ENCODE data around the gene JARID2. TPM values are rescaled to one million over a fixed set of nuclear protein-coding genes. Genes with fewer than 3 reads are reported as not detected.

JARID2 gene
- total and polyA plus RNA-seq, 2 of the 13 experiments (the other 11 are each of a cell fraction or from before 2014, with no cell fraction given): 7.5 to 10.3 TPM

- TF ChIP-seq FOXJ3 (CRISPR knock-in tag; IDR thresholded peaks at IDR 0.05; ENCODE audit: borderline replicate concordance): peak; percentile 18; the same call in 1 of the 2 replicates
- TF ChIP-seq, protein P1, sequence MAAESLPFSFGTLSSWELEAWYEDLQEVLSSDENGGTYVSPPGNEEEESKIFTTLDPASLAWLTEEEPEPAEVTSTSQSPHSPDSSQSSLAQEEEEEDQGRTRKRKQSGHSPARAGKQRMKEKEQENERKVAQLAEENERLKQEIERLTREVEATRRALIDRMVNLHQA (CRISPR knock-in tag; IDR thresholded peaks at IDR 0.05): no peak
- no peak for TF ChIP-seq ZNF382 (CRISPR knock-in tag; IDR thresholded peaks at IDR 0.05; ENCODE audit: borderline replicate concordance)
- no peak for TF ChIP-seq ZNF740 (CRISPR knock-in tag; IDR thresholded peaks at IDR 0.05)
- TF ChIP-seq THRA (CRISPR knock-in tag; IDR thresholded peaks at IDR 0.05; ENCODE audit: borderline replicate concordance): peak; percentile 97
- TF ChIP-seq, protein P2, sequence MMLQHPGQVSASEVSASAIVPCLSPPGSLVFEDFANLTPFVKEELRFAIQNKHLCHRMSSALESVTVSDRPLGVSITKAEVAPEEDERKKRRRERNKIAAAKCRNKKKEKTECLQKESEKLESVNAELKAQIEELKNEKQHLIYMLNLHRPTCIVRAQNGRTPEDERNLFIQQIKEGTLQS (CRISPR knock-in tag; IDR thresholded peaks at IDR 0.05): no peak
- peak; percentile 36; the same call in 1 of the 2 replicates for TF ChIP-seq RFXAP (CRISPR knock-in tag; IDR thresholded peaks at IDR 0.05; ENCODE audit: borderline replicate concordance)
- TF ChIP-seq SIX4 (CRISPR knock-in tag; IDR thresholded peaks at IDR 0.05): 0 out of 2 replicates have a peak, but pooled peaks have one; percentile 18
- TF ChIP-seq ZIK1 (CRISPR knock-in tag; IDR thresholded peaks at IDR 0.05; ENCODE audit: borderline replicate concordance, low read depth): no peak
- peak; percentile 74; the same call in 1 of the 2 replicates for TF ChIP-seq RXRB (CRISPR knock-in tag; IDR thresholded peaks at IDR 0.05; ENCODE audit: borderline replicate concordance)
- 0 out of 2 replicates have a peak, but pooled peaks have one; percentile 58 for TF ChIP-seq ZNF850 (CRISPR knock-in tag; conservative IDR thresholded peaks at IDR 0.05)
- no peak for TF ChIP-seq ZEB1 (IDR thresholded peaks at IDR 0.05; ENCODE audit: insufficient replicate concordance, low read depth)
- TF ChIP-seq MTA1 (CRISPR knock-in tag; IDR thresholded peaks at IDR 0.05; ENCODE audit: borderline replicate concordance): no peak
- TF ChIP-seq KMT2A (CRISPR knock-in tag; IDR thresholded peaks at IDR 0.05): no peak
- TF ChIP-seq CCAR2 (optimal IDR thresholded peaks at IDR 0.05; ENCODE audit: low read depth, low read length): no peak
- TF ChIP-seq, protein P3, sequence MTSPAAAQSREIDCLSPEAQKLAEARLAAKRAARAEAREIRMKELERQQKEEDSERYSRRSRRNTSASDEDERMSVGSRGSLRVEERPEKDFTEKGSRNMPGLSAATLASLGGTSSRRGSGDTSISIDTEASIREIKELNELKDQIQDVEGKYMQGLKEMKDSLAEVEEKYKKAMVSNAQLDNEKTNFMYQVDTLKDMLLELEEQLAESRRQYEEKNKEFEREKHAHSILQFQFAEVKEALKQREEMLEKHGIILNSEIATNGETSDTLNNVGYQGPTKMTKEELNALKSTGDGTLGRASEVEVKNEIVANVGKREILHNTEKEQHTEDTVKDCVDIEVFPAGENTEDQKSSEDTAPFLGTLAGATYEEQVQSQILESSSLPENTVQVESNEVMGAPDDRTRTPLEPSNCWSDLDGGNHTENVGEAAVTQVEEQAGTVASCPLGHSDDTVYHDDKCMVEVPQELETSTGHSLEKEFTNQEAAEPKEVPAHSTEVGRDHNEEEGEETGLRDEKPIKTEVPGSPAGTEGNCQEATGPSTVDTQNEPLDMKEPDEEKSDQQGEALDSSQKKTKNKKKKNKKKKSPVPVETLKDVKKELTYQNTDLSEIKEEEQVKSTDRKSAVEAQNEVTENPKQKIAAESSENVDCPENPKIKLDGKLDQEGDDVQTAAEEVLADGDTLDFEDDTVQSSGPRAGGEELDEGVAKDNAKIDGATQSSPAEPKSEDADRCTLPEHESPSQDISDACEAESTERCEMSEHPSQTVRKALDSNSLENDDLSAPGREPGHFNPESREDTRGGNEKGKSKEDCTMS (CRISPR knock-in tag; conservative IDR thresholded peaks at IDR 0.05): no peak
- peak; percentile 76 for TF ChIP-seq PHF21A (CRISPR knock-in tag; IDR thresholded peaks at IDR 0.05)
- TF ChIP-seq BRD4 (CRISPR knock-in tag; IDR thresholded peaks at IDR 0.05): no peak
- TF ChIP-seq KLF12 (CRISPR knock-in tag; IDR thresholded peaks at IDR 0.05; ENCODE audit: borderline replicate concordance): no peak
- no peak for TF ChIP-seq ZNF367 (CRISPR knock-in tag; IDR thresholded peaks at IDR 0.05; ENCODE audit: borderline replicate concordance)
- no peak for TF ChIP-seq THAP9 (CRISPR knock-in tag; IDR thresholded peaks at IDR 0.05; ENCODE audit: borderline replicate concordance)
- peak; percentile 27; the same call in 1 of the 2 replicates for TF ChIP-seq ZFY (CRISPR knock-in tag; IDR thresholded peaks at IDR 0.05)
Measured at GRCh38 chr6:15491255-15491985, 245.6 kb downstream of the JARID2 start (continued).

All from HepG2 (cell line).